ENCODE results near the gene GSN.

Gene GSN

DNA sequence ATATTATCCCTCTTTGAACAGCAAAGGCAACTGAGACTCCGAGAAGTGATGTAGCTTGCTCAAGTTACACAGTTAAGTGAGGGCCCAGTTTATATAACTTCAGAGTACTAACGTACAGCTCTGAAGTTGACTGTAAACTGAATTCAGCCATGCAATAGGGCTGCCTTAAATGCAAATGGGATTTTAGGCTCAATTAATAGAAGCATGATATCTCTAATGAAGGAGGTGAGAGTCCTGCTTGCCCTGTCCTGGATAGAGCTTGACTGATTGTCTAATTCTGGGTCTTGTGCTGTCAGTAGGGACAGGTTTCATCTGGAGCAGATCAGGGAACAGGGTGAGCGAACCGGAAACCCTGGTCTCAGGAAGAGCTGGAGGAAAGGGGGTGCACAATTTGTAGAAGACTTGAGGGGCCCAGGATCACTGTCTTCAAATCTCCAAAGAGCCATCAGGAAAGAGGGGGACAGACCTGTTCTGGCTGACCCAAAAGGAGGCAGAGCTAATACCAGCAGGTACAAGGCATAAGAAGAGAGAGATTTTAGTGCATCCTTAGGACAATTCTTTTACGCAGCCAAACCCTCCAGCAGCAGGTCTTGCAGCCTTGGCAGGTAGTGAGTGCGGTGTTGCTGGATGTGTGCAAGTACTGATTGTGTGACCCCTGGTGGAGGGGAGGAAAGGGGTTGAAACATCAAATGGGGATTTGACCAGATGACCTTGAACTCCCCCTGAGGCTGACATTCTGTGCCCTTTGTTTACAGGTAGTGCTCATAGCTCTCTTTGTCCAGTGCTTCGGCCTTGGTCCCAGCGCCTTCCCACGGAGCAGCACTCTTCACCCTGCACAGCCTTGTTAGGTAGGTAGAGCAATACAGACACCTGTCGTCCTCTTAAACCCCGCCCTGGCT is 13.0 kb downstream of the GSN start:
- TF ChIP-seq, protein P1, sequence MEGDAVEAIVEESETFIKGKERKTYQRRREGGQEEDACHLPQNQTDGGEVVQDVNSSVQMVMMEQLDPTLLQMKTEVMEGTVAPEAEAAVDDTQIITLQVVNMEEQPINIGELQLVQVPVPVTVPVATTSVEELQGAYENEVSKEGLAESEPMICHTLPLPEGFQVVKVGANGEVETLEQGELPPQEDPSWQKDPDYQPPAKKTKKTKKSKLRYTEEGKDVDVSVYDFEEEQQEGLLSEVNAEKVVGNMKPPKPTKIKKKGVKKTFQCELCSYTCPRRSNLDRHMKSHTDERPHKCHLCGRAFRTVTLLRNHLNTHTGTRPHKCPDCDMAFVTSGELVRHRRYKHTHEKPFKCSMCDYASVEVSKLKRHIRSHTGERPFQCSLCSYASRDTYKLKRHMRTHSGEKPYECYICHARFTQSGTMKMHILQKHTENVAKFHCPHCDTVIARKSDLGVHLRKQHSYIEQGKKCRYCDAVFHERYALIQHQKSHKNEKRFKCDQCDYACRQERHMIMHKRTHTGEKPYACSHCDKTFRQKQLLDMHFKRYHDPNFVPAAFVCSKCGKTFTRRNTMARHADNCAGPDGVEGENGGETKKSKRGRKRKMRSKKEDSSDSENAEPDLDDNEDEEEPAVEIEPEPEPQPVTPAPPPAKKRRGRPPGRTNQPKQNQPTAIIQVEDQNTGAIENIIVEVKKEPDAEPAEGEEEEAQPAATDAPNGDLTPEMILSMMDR (IDR thresholded peaks at IDR 0.05; ENCODE audit: insufficient read depth, low read length, poor library complexity, severe bottlenecking): no peak
- Histone ChIP-seq H3K4me3 (replicated peaks; ENCODE audit: low read depth, low read length) (no peak overlapping the region), H3K36me3 (ENCODE audit: control insufficient read depth, insufficient read depth, low read length) (no peaks in the 10 kb centered on the region), H3K27me3 (replicated peaks; ENCODE audit: control insufficient read depth, insufficient read depth, low read length) (no peaks in the 10 kb centered on the region)
- DNase-seq (ENCODE audit: extremely low read depth, insufficient read length): no peak

DNA sequence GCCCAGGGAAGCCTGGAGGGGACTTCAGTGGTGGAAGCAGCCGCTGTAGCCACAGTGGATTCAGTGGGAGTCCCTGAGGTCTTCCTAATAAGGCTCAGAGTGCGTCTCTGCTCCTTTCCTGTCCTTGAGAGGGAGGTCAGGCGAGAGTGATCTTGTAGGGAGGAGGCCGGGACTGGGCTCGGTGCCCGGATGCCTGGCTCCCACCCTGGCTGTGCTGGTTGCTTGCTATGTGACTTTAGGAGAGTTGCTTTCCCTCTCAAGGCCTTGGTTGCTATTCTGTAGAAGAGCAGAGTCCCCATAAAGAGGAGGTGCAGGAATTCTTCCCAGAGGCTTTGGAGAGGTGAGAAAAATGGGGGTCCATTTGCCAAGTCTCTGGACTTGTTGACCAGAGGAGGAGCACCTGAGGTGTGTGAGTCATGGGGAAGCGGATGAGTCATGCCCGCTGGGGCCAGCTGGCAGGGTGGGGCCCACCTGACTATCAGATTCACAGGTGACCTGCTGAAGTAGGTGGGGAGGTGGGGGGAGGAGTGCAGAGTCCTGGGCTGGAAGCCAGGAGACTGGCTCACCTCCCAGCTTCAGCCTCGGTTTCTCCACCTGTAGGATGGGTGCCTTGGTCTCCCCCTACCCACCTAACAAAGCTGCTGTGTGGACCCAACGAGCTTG is 13.8 kb downstream of the GSN start:
- Histone ChIP-seq H3K27me3 (replicated peaks; ENCODE audit: control insufficient read depth, insufficient read depth, low read length) (no peaks in the 10 kb centered on the region), H3K4me3 (replicated peaks; ENCODE audit: low read depth, low read length) (no peak overlapping the region), H3K36me3 (ENCODE audit: control insufficient read depth, insufficient read depth, low read length) (no peaks in the 10 kb centered on the region)
- no peak for DNase-seq (ENCODE audit: extremely low read depth, insufficient read length)
- TF ChIP-seq, protein P1 (IDR thresholded peaks at IDR 0.05; ENCODE audit: insufficient read depth, low read length, poor library complexity, severe bottlenecking): no peak

DNA sequence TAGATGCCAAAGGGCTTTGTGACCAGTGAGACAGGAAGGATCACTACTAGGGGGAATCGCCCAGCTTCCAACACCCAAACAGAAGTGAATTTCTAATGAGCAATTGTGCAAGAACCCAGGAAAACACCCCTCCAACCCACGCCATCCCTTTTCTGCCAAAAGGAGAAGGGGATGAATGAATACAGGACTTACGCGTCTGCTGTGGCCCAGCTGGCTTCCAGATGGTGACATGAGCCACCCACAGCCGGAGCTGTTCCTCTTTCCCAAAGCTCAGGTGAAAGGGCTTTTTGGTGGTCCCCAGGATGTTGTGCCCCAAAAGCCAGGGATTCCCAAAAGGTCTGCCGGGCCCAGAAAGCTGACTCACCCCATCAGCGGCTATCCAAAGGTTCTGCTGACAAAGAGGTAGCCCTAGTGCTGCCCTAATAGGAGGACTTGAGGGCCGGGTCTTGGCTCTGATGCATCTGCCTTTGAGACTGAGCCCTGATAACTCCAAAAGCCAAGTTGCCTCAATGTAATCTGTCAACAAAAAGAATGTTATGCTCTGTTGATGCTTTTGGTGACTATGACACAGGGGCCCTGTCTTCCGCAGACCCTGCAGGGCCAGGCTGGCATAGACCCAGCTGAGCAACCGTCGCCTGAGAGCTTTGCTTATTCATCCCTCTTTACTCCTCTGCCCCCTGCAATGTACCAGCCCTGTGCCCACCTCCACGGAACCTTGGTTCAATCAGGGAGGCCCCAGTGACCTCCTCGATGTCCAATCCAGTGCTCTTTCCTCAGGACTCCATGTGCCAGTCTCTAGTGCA is 14.5 kb downstream of the GSN start:
- Histone ChIP-seq H3K27me3 (replicated peaks; ENCODE audit: control insufficient read depth, insufficient read depth, low read length) (no peaks in the 10 kb centered on the region), H3K4me3 (replicated peaks; ENCODE audit: low read depth, low read length) (no peak overlapping the region), H3K36me3 (ENCODE audit: control insufficient read depth, insufficient read depth, low read length) (no peaks in the 10 kb centered on the region)
- DNase-seq (ENCODE audit: extremely low read depth, insufficient read length): no peak
- TF ChIP-seq, protein P1 (IDR thresholded peaks at IDR 0.05; ENCODE audit: insufficient read depth, low read length, poor library complexity, severe bottlenecking): no peak

DNA sequence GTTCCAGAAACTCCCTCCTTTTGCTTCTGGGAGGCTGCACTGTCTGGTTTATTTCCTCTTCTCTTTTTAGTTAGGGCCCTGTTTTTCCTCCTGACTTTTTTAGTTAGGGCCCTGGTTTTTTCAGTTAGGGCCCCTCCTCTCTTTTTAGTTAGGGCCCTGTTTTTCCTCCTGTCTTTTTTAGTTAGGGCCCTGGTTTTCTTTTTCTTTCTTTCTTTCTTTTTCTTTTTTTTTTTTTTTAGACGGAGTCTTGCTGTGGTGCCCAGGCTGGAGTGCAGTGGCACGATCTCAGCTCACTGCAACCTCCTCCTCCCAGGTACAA is 15.1 kb downstream of the GSN start:
- DNase-seq (ENCODE audit: extremely low read depth, insufficient read length): no peak
- Histone ChIP-seq H3K36me3 (ENCODE audit: control insufficient read depth, insufficient read depth, low read length) (no peaks in the 10 kb centered on the region), H3K27me3 (replicated peaks; ENCODE audit: control insufficient read depth, insufficient read depth, low read length) (no peaks in the 10 kb centered on the region), H3K4me3 (replicated peaks; ENCODE audit: low read depth, low read length) (no peak overlapping the region)
- TF ChIP-seq, protein P1 (IDR thresholded peaks at IDR 0.05; ENCODE audit: insufficient read depth, low read length, poor library complexity, severe bottlenecking): no peak

DNA sequence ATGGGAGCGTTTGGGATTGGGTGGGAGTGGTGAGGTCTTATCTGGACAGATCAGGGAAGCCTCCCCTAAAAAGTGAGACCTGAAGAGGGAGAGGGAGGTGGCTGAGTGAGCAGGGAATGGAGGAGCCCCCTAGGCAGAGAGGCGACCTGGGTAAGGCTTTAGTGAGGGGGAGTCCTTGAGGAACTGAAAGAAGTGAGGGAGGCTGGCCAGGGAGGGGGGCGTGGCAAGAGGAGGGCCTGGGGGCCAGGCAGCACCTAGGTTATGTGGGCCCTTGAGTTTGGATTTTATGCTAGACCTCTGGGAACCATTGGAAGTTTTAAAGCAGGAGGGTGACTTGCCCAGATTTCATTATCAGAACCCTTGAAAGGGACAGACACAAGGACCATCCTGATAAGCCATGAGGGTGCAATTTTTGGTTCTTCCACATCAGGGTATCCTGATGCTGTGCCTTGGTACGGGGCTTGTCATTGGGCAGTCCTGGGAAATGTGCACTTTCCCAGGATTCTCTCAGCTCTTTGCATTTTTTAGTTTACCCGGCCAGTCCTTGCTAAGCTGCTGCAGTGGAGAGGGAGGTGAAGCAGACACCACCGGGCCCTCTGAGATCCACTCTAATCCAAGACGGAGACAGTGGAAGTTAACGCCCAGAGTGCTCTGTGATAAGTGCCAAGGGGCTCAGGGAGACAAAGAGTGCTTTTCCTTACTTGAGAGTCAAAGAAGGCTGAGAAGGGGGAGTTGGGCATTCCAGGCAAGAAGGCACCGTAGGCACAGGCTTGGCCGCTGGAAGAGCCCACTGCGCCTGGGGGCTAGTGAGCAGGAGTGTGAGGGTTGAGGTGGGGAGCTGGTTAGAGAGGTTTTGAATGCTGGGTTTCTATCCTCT is 16.1 kb downstream of the GSN start:
- Histone ChIP-seq H3K27me3 (replicated peaks; ENCODE audit: control insufficient read depth, insufficient read depth, low read length) (no peaks in the 10 kb centered on the region), H3K36me3 (ENCODE audit: control insufficient read depth, insufficient read depth, low read length) (no peaks in the 10 kb centered on the region), H3K4me3 (replicated peaks; ENCODE audit: low read depth, low read length) (no peak overlapping the region)
- no peak for DNase-seq (ENCODE audit: extremely low read depth, insufficient read length)
- TF ChIP-seq, protein P1 (IDR thresholded peaks at IDR 0.05; ENCODE audit: insufficient read depth, low read length, poor library complexity, severe bottlenecking): no peak
